BLaER1 treated with 17β-estradiol and CSF1 and Interleukin-3, amounts not matched to agents 10 nM and 100 nM (cell line): ENCODE results near the gene TNNI3K.

Experiments used
- H3K27ac ChIP-seq, 11 experiments: shearing (Covaris generic); formaldehyde crosslinking; 2 replicates each; pipeline ENCODE4 v1.8.1; 2022
- H3K27me3 ChIP-seq, 11 experiments: shearing (Covaris generic); formaldehyde crosslinking; 2 replicates each; pipeline ENCODE4 v1.8.1; 2022
- H3K36me3 ChIP-seq, 11 experiments: shearing (Covaris generic); formaldehyde crosslinking; 2 replicates each; pipeline ENCODE4 v1.8.1; 2022
- H3K4me1 ChIP-seq, 10 experiments: shearing (Covaris generic); formaldehyde crosslinking; 2 replicates each; pipeline ENCODE4 v1.8.1; 2022
- H3K4me2 ChIP-seq, 11 experiments: shearing (Covaris generic); formaldehyde crosslinking; 2 replicates each; pipeline ENCODE4 v1.8.1; 2022
- H3K4me3 ChIP-seq, 10 experiments: shearing (Covaris generic); formaldehyde crosslinking; 2 replicates each; pipeline ENCODE4 v1.8.1; 2022
- H3K9ac ChIP-seq, 11 experiments: shearing (Covaris generic); formaldehyde crosslinking; 2 replicates each; pipeline ENCODE4 v1.8.1; 2022
- H3K9me3 ChIP-seq, 11 experiments: shearing (Covaris generic); formaldehyde crosslinking; replicated peaks in 1 of 11; 2 replicates each; pipeline ENCODE4 v1.8.1; 2022
- H4K20me1 ChIP-seq, 11 experiments: shearing (Covaris generic); formaldehyde crosslinking; 2 replicates each; pipeline ENCODE4 v1.8.1; 2022
- Cebpa-rat ChIP-seq, 11 experiments: shearing (Covaris generic); IDR thresholded peaks; 2 replicates each; pipeline ENCODE4 v1.8.1; 2022

The TNNI3K gene

GRCh38 chr1:74423471-74423870 lies 188.3 kb downstream of the TNNI3K start:
- H3K4me2 ChIP-seq: no peak overlapping the region
- no peaks in the 10 kb centered on the region for H3K4me1 ChIP-seq
- H3K27me3 ChIP-seq: no peaks in the 10 kb centered on the region
- H4K20me1 ChIP-seq: no peaks in the 10 kb centered on the region
- TF ChIP-seq Cebpa-rat (IDR thresholded peaks at IDR 0.05): no peak
- no peaks in the 10 kb centered on the region for H3K9me3 ChIP-seq
- H3K9ac ChIP-seq: no peak overlapping the region
- H3K27ac ChIP-seq: no peak overlapping the region
- no peaks in the 10 kb centered on the region for H3K36me3 ChIP-seq
- no peak overlapping the region for H3K4me3 ChIP-seq

- H3K4me3 ChIP-seq: no peak overlapping the region
- H3K4me2 ChIP-seq: no peak overlapping the region
- no peak overlapping the region for H3K9ac ChIP-seq
- TF ChIP-seq Cebpa-rat (IDR thresholded peaks at IDR 0.05): no peak
- no peak overlapping the region for H3K27ac ChIP-seq
- no peaks in the 10 kb centered on the region for H3K27me3 ChIP-seq
- H3K9me3 ChIP-seq: no peaks in the 10 kb centered on the region
- no peaks in the 10 kb centered on the region for H4K20me1 ChIP-seq
- no peaks in the 10 kb centered on the region for H3K36me3 ChIP-seq
- H3K4me1 ChIP-seq: no peaks in the 10 kb centered on the region
These were observed 190.5 kb downstream of the TNNI3K start for GRCh38 chr1:74425676-74426075.

GRCh38 chr1:74426208-74426937 lies 191.2 kb downstream of the TNNI3K start:
- no peak for TF ChIP-seq Cebpa-rat (IDR thresholded peaks at IDR 0.05)
- Histone ChIP-seq H3K4me2 (no peak overlapping the region), H3K4me1 (no peaks in the 10 kb centered on the region), H3K36me3 (no peaks in the 10 kb centered on the region), H3K9ac (no peak overlapping the region), H3K9me3 (no peaks in the 10 kb centered on the region), H4K20me1 (no peaks in the 10 kb centered on the region), H3K27me3 (no peaks in the 10 kb centered on the region), H3K4me3 (no peak overlapping the region), H3K27ac (no peak overlapping the region)

- Histone ChIP-seq H3K27me3 (no peaks in the 10 kb centered on the region), H3K4me2 (no peak overlapping the region), H3K9ac (no peak overlapping the region), H3K4me3 (no peak overlapping the region), H4K20me1 (no peaks in the 10 kb centered on the region), H3K27ac (no peak overlapping the region), H3K4me1 (no peaks in the 10 kb centered on the region), H3K36me3 (no peaks in the 10 kb centered on the region), H3K9me3 (no peaks in the 10 kb centered on the region)
- no peak for TF ChIP-seq Cebpa-rat (IDR thresholded peaks at IDR 0.05)
These were observed 192.5 kb downstream of the TNNI3K start for GRCh38 chr1:74427681-74428080.

- Histone ChIP-seq H3K4me3 (no peak overlapping the region), H3K4me1 (no peaks in the 10 kb centered on the region), H3K4me2 (no peak overlapping the region), H3K9ac (no peak overlapping the region), H3K27me3 (no peaks in the 10 kb centered on the region), H4K20me1 (no peaks in the 10 kb centered on the region), H3K36me3 (no peaks in the 10 kb centered on the region), H3K9me3 (no peaks in the 10 kb centered on the region), H3K27ac (no peak overlapping the region)
- no peak for TF ChIP-seq Cebpa-rat (IDR thresholded peaks at IDR 0.05)
These were observed 194.4 kb downstream of the TNNI3K start for GRCh38 chr1:74429580-74429979.

- Histone ChIP-seq H3K4me3 (no peak overlapping the region), H3K9me3 (no peaks in the 10 kb centered on the region), H3K27ac (no peak overlapping the region), H4K20me1 (no peaks in the 10 kb centered on the region), H3K4me2 (no peak overlapping the region), H3K9ac (no peak overlapping the region), H3K4me1 (no peaks in the 10 kb centered on the region), H3K27me3 (no peaks in the 10 kb centered on the region), H3K36me3 (no peaks in the 10 kb centered on the region)
- no peak for TF ChIP-seq Cebpa-rat (IDR thresholded peaks at IDR 0.05)
These were observed 195.3 kb downstream of the TNNI3K start for GRCh38 chr1:74430342-74430934.

GRCh38 chr1:74431531-74431930 lies 196.3 kb downstream of the TNNI3K start:
- H3K36me3 ChIP-seq: no peaks in the 10 kb centered on the region
- H3K9me3 ChIP-seq: no peaks in the 10 kb centered on the region
- no peak overlapping the region for H3K4me3 ChIP-seq
- H3K27ac ChIP-seq: no peak overlapping the region
- H3K4me1 ChIP-seq: 0 out of 20 replicates have a peak, but pooled peaks cover 0 to 7% (median 0%) of the 10 kb centered on the region in 10 experiments
- H3K9ac ChIP-seq: no peak overlapping the region
- no peak overlapping the region for H3K4me2 ChIP-seq
- no peak for TF ChIP-seq Cebpa-rat (IDR thresholded peaks at IDR 0.05)
- no peaks in the 10 kb centered on the region for H4K20me1 ChIP-seq
- no peaks in the 10 kb centered on the region for H3K27me3 ChIP-seq

- no peak for TF ChIP-seq Cebpa-rat (IDR thresholded peaks at IDR 0.05)
- Histone ChIP-seq H3K27me3 (no peaks in the 10 kb centered on the region), H4K20me1 (no peaks in the 10 kb centered on the region)
These were observed 197.1 kb downstream of the TNNI3K start for GRCh38 chr1:74432325-74432724.

GRCh38 chr1:74434321-74434720 lies 199.1 kb downstream of the TNNI3K start:
- H3K27ac ChIP-seq: no peak overlapping the region
- H3K4me1 ChIP-seq: 0 out of 20 replicates have a peak, but pooled peaks cover 0 to 7% (median 0%) of the 10 kb centered on the region in 10 experiments
- H4K20me1 ChIP-seq: no peaks in the 10 kb centered on the region
- no peak for TF ChIP-seq Cebpa-rat (IDR thresholded peaks at IDR 0.05)
- no peaks in the 10 kb centered on the region for H3K36me3 ChIP-seq
- H3K4me2 ChIP-seq: no peak overlapping the region
- no peaks in the 10 kb centered on the region for H3K27me3 ChIP-seq
- H3K4me3 ChIP-seq: no peak overlapping the region
- no peaks in the 10 kb centered on the region for H3K9me3 ChIP-seq
- H3K9ac ChIP-seq: no peak overlapping the region

More at GRCh38 chr1:74432325-74432724, 197.1 kb downstream of the TNNI3K start:
- Histone ChIP-seq H3K4me1 (0 out of 20 replicates have a peak, but pooled peaks cover 0 to 7% (median 0%) of the 10 kb centered on the region in 10 experiments), H3K4me2 (no peak overlapping the region), H3K27ac (no peak overlapping the region), H3K36me3 (no peaks in the 10 kb centered on the region), H3K9ac (no peak overlapping the region), H3K4me3 (no peak overlapping the region), H3K9me3 (no peaks in the 10 kb centered on the region)

GRCh38 chr1:74436078-74436477 lies 200.9 kb downstream of the TNNI3K start:
- Histone ChIP-seq H3K9ac (no peak overlapping the region), H3K27me3 (no peaks in the 10 kb centered on the region), H3K27ac (no peak overlapping the region), H3K36me3 (no peaks in the 10 kb centered on the region), H3K4me1 (0 out of 20 replicates have a peak, but pooled peaks cover 0 to 7% (median 0%) of the 10 kb centered on the region in 10 experiments), H3K4me2 (peak overlapping the region in 1 of 11 experiments; percentile 20; a peak in 1 of 22 replicates), H3K9me3 (no peaks in the 10 kb centered on the region), H4K20me1 (no peaks in the 10 kb centered on the region), H3K4me3 (no peak overlapping the region)
- TF ChIP-seq Cebpa-rat (IDR thresholded peaks at IDR 0.05): no peak
